HEK293 (cell line): ENCODE measurements around the gene ETV6.

Source experiments
- CTCF ChIA-PET: fragments of 350-600 bp; formaldehyde crosslinking; extraction: SDS; loops from one replicate; lab custom pipeline; 2021; ENCODE audit warnings: antibody characterized with exemption; lab: Yijun Ruan, JAX
- POLR2A ChIA-PET: fragments of 300-600 bp; formaldehyde crosslinking; extraction: SDS; loops from one replicate; lab custom pipeline; 2020; ENCODE audit warnings: antibody characterized with exemption, inconsistent platforms; lab: Yijun Ruan, JAX
- H3K27ac ChIP-seq: fragments of 200-500 bp; sonication (Bioruptor generic); 2 replicates; pipeline ENCODE4 v1.5.1; 2014; ENCODE audit warnings: low read depth, low read length, control low read depth, inconsistent platforms; ENCODE audit errors: extremely low read depth
- H3K36me3 ChIP-seq, 2 experiments: fragments of 200-500 bp in 1 of 2; sonication (Bioruptor generic) in 1 of 2; 1 replicate in 1 of 2; 2 replicates in 1 of 2; pipeline ENCODE4 v1.5.1; 2014 to 2017; ENCODE audit warnings: inconsistent platforms in 2 of 2, low read length in 2 of 2; ENCODE audit not compliant: control insufficient read depth in 2 of 2, insufficient read depth in 1 of 2
- H3K4me1 ChIP-seq: fragments of 200-500 bp; sonication (Bioruptor generic); 2 replicates; pipeline ENCODE4 v1.5.1; 2014; ENCODE audit warnings: mild to moderate bottlenecking, low read length, inconsistent platforms; ENCODE audit not compliant: control insufficient read depth, insufficient read depth
- H3K4me3 ChIP-seq: 2 replicates; pipeline ENCODE4 v1.5.1; 2011; ENCODE audit warnings: low read depth, mild to moderate bottlenecking, control low read depth, low read length, moderate library complexity
- H3K9me3 ChIP-seq: fragments of 200-500 bp; sonication (Bioruptor generic); 2 replicates; pipeline ENCODE4 v1.5.1; 2014; ENCODE audit warnings: low read depth, low read length, inconsistent platforms; ENCODE audit not compliant: control insufficient read depth, insufficient read depth
- PRDM10 ChIP-seq: fragments of 450-650 bp; formaldehyde crosslinking; IDR thresholded peaks from 2 replicates; pipeline ENCODE4 v1.5.1; 2016; ENCODE audit warnings: missing biosample characterization, missing genetic modification characterization
- SETDB1 ChIP-seq: IDR thresholded peaks from one replicate; pipeline ENCODE4 v1.6.1; 2017; ENCODE audit warnings: mild to moderate bottlenecking, low read length, moderate library complexity, mixed read lengths; ENCODE audit not compliant: insufficient read length
- TRIM28 ChIP-seq: IDR thresholded peaks from 2 replicates; pipeline ENCODE4 v1.6.1; 2011; ENCODE audit warnings: low read length, control low read depth, borderline replicate concordance
- ZBTB1 ChIP-seq: fragments of 450-650 bp; formaldehyde crosslinking; IDR thresholded peaks from 2 replicates; pipeline ENCODE4 v1.5.1; 2016; ENCODE audit warnings: missing biosample characterization, missing genetic modification characterization
- ZBTB48 ChIP-seq: fragments of 450-650 bp; formaldehyde crosslinking; IDR thresholded peaks from 2 replicates; pipeline ENCODE4 v1.5.1; 2016; ENCODE audit warnings: missing biosample characterization, missing genetic modification characterization
- ZBTB49 ChIP-seq: fragments of 450-650 bp; formaldehyde crosslinking; IDR thresholded peaks from 2 replicates; pipeline ENCODE4 v1.5.1; 2016; ENCODE audit warnings: missing biosample characterization, missing genetic modification characterization, low read depth
- ZEB2 ChIP-seq: fragments of 450-650 bp; formaldehyde crosslinking; IDR thresholded peaks from 2 replicates; pipeline ENCODE4 v1.5.1; 2016; ENCODE audit warnings: missing biosample characterization, missing genetic modification characterization
- ZFP69B ChIP-seq: fragments of 450-650 bp; formaldehyde crosslinking; IDR thresholded peaks from 2 replicates; pipeline ENCODE4 v1.5.1; 2016; ENCODE audit warnings: missing biosample characterization, missing genetic modification characterization
- ZNF175 ChIP-seq: fragments of 450-650 bp; formaldehyde crosslinking; IDR thresholded peaks from 2 replicates; pipeline ENCODE4 v1.5.1; 2016; ENCODE audit warnings: missing biosample characterization, missing genetic modification characterization
- ZNF211 ChIP-seq: fragments of 450-650 bp; formaldehyde crosslinking; IDR thresholded peaks from 2 replicates; pipeline ENCODE4 v1.5.1; 2016; ENCODE audit warnings: low read depth, missing biosample characterization, missing genetic modification characterization
- ZNF24 ChIP-seq: fragments of 450-650 bp; formaldehyde crosslinking; IDR thresholded peaks from 2 replicates; pipeline ENCODE4 v1.5.1; 2016; ENCODE audit warnings: missing biosample characterization, missing genetic modification characterization
- ZNF473 ChIP-seq: fragments of 450-650 bp; formaldehyde crosslinking; IDR thresholded peaks from 2 replicates; pipeline ENCODE4 v1.5.1; 2017; ENCODE audit warnings: missing biosample characterization, missing genetic modification characterization
- ZNF501 ChIP-seq: fragments of 450-650 bp; formaldehyde crosslinking; IDR thresholded peaks from 2 replicates; pipeline ENCODE4 v1.5.1; 2016; ENCODE audit warnings: missing biosample characterization, missing genetic modification characterization
- ZNF544 ChIP-seq: fragments of 450-650 bp; formaldehyde crosslinking; IDR thresholded peaks from 2 replicates; pipeline ENCODE4 v1.5.0; 2017; ENCODE audit warnings: missing biosample characterization, missing genetic modification characterization
- ZNF621 ChIP-seq: fragments of 450-650 bp; formaldehyde crosslinking; IDR thresholded peaks from 2 replicates; pipeline ENCODE4 v1.5.1; 2017; ENCODE audit warnings: missing biosample characterization, missing genetic modification characterization
- ZNF626 ChIP-seq: fragments of 450-650 bp; sonication (Bioruptor Pico); formaldehyde crosslinking; IDR thresholded peaks from 2 replicates; pipeline ENCODE4 v1.5.1; 2018; ENCODE audit warnings: missing biosample characterization, missing genetic modification characterization, inconsistent platforms
- ZNF792 ChIP-seq: fragments of 450-650 bp; formaldehyde crosslinking; IDR thresholded peaks from 2 replicates; pipeline ENCODE4 v1.5.1; 2016; ENCODE audit warnings: missing biosample characterization, missing genetic modification characterization
- ZSCAN23 ChIP-seq: fragments of 450-650 bp; formaldehyde crosslinking; IDR thresholded peaks from 2 replicates; pipeline ENCODE4 v1.5.1; 2016; ENCODE audit warnings: missing biosample characterization, missing genetic modification characterization
- TF ChIP-seq, protein P1 (sequence below): fragments of 450-650 bp; formaldehyde crosslinking; conservative IDR thresholded peaks from 2 replicates; pipeline ENCODE4 v1.5.1; 2016; ENCODE audit warnings: low read depth, missing biosample characterization, missing genetic modification characterization
- TF ChIP-seq, protein P2 (sequence below): fragments of 450-650 bp; formaldehyde crosslinking; IDR thresholded peaks from 2 replicates; pipeline ENCODE4 v1.5.1; 2016; ENCODE audit warnings: missing biosample characterization, missing genetic modification characterization

ETV6 gene

DNA sequence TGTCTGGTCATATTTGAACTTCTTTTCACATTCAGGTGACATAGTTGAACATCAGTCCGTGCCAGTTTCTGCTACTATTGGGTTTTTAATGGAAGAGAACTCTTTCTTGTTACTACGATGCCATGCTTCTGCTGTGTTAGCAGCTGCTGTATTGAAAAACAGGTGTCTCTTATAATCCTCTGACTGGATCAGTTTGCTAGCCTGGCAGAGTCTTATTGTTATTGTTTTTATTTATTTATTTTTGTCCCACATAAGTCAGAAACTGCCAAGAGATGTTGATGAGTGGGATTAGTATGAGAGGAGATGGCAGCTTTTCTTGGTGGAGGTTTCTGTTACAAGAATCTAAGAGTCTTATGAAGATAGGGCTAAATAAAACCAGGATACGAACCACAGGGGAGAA, 14.6 kb downstream of the ETV6 start:
- Histone ChIP-seq H3K9me3 (no peaks in the 10 kb centered on the region), H3K27ac (no peak overlapping the region), H3K4me3 (no peak overlapping the region), H3K4me1 (no peaks in the 10 kb centered on the region), H3K36me3 (no peaks in the 10 kb centered on the region)
- CTCF ChIA-PET: interaction anchor here (0.6 kb wide), 1 partner anchor 175 kb away, joined by 3 read pairs; no protein-coding TSS in a partner anchor
- POLR2A ChIA-PET: no interaction called here
- TF ChIP-seq ZEB2: no peak
- no peak for TF ChIP-seq ZNF501
- TF ChIP-seq, all 188 proteins: peak for 0

GRCh38 chr12:11666131-11667050, 16.9 kb downstream of the ETV6 start:
- CTCF ChIA-PET: no interaction called here
- POLR2A ChIA-PET: no interaction called here
- H3K36me3 ChIP-seq: no peaks in the 10 kb centered on the region

More at GRCh38 chr12:11666131-11667050, 16.9 kb downstream of the ETV6 start:
- Histone ChIP-seq H3K9me3 (no peaks in the 10 kb centered on the region), H3K4me3 (no peak overlapping the region), H3K4me1 (no peaks in the 10 kb centered on the region), H3K27ac (no peak overlapping the region)
- TF ChIP-seq ZSCAN23 (tag by site-specific recombination): no peak
- TF ChIP-seq ZBTB1: no peak
- TF ChIP-seq, protein P1, sequence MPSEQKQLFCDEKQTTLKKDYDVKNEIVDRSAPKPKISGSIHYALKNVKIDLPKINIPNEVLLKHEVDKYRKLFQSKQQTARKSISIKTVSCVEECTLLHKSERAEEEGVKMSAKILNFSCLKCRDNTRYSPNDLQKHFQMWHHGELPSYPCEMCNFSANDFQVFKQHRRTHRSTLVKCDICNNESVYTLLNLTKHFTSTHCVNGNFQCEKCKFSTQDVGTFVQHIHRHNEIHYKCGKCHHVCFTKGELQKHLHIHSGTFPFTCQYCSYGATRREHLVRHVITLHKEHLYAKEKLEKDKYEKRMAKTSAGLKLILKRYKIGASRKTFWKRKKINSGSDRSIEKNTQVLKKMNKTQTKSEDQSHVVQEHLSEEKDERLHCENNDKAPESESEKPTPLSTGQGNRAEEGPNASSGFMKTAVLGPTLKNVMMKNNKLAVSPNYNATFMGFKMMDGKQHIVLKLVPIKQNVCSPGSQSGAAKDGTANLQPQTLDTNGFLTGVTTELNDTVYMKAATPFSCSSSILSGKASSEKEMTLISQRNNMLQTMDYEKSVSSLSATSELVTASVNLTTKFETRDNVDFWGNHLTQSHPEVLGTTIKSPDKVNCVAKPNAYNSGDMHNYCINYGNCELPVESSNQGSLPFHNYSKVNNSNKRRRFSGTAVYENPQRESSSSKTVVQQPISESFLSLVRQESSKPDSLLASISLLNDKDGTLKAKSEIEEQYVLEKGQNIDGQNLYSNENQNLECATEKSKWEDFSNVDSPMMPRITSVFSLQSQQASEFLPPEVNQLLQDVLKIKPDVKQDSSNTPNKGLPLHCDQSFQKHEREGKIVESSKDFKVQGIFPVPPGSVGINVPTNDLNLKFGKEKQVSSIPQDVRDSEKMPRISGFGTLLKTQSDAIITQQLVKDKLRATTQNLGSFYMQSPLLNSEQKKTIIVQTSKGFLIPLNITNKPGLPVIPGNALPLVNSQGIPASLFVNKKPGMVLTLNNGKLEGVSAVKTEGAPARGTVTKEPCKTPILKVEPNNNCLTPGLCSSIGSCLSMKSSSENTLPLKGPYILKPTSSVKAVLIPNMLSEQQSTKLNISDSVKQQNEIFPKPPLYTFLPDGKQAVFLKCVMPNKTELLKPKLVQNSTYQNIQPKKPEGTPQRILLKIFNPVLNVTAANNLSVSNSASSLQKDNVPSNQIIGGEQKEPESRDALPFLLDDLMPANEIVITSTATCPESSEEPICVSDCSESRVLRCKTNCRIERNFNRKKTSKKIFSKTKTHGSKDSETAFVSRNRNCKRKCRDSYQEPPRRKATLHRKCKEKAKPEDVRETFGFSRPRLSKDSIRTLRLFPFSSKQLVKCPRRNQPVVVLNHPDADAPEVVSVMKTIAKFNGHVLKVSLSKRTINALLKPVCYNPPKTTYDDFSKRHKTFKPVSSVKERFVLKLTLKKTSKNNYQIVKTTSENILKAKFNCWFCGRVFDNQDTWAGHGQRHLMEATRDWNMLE (tag by site-specific recombination): no peak
- no peak for TF ChIP-seq ZBTB49
- TF ChIP-seq ZNF211 (tag by site-specific recombination): no peak
- TF ChIP-seq, protein P2, sequence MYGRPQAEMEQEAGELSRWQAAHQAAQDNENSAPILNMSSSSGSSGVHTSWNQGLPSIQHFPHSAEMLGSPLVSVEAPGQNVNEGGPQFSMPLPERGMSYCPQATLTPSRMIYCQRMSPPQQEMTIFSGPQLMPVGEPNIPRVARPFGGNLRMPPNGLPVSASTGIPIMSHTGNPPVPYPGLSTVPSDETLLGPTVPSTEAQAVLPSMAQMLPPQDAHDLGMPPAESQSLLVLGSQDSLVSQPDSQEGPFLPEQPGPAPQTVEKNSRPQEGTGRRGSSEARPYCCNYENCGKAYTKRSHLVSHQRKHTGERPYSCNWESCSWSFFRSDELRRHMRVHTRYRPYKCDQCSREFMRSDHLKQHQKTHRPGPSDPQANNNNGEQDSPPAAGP (tag by site-specific recombination): no peak
- no peak for TF ChIP-seq ZNF473 (tag by site-specific recombination)
- TF ChIP-seq ZBTB48 (tag by site-specific recombination): no peak
- no peak for TF ChIP-seq TRIM28
- no peak for TF ChIP-seq ZFP69B
- TF ChIP-seq ZNF544 (tag by site-specific recombination): no peak
- no peak for TF ChIP-seq ZNF621
- no peak for TF ChIP-seq ZNF626 (tag by site-specific recombination)
- no peak for TF ChIP-seq ZNF175 (tag by site-specific recombination)
- no peak for TF ChIP-seq ZEB2
- TF ChIP-seq PRDM10 (tag by site-specific recombination): no peak
- no peak for TF ChIP-seq ZNF792
- TF ChIP-seq ZNF24 (tag by site-specific recombination): no peak
- no peak for TF ChIP-seq SETDB1
